GM12878 (cell line): Measurements from ENCODE around the gene PROX2. TPM values are rescaled to one million over a fixed set of nuclear protein-coding genes. Genes with fewer than 3 reads are reported as not detected.

Source experiments
- ATAC-seq: fragments of 200-7000 bp; cut with Tn5 transposase; 3 replicates; pipeline ENCODE4 v1.9.1; 2020; ENCODE audit warnings: mild to moderate bottlenecking, moderate library complexity
- BruUV-seq: library from RNA; stranded (reverse); fragments of 400-500 nt; replicated peaks from 2 replicates; lab custom pipeline; 2021; lab: Mats Ljungman, UMichigan
- CTCF ChIA-PET: fragments of 300-600 bp; sonication (Branson Sonifier 250); formaldehyde crosslinking; extraction: SDS; loops from one replicate; lab custom pipeline; 2021; ENCODE audit warnings: inconsistent platforms; lab: Yijun Ruan, JAX
- POLR2A ChIA-PET: fragments of 350-600 bp; formaldehyde crosslinking; extraction: SDS; loops from one replicate; lab custom pipeline; 2021; ENCODE audit warnings: inconsistent platforms; lab: Charles Lee
- RAD21 ChIA-PET: fragments of 300-600 bp; sonication (Branson Sonifier 250); formaldehyde crosslinking; loops from one replicate; lab custom pipeline; 2023; ENCODE audit warnings: antibody characterized with exemption; ENCODE audit not compliant: unreplicated experiment; lab: Charles Lee
- SMC1A ChIA-PET: fragments of 300-600 bp; sonication (Branson Sonifier 250); formaldehyde crosslinking; loops from one replicate; lab custom pipeline; 2023; ENCODE audit not compliant: unreplicated experiment, uncharacterized antibody; lab: Charles Lee
- DNase-seq: peaks from one replicate; pipeline ENCODE4 v3.0.0-alpha.2; 2011; ENCODE audit warnings: low read depth, low spot score
- FAIRE-seq: peaks from 3 replicates; lab custom pipeline; 2011; peaks lifted over from hg19 to GRCh38; lab: Jason Lieb, UNC
- H2AFZ ChIP-seq: 2 replicates; pipeline ENCODE4 v1.6.0; 2011; ENCODE audit warnings: low read depth, low read length, control low read depth; ENCODE audit not compliant: control insufficient read depth
- H3K27ac ChIP-seq: 2 replicates; pipeline ENCODE4 v1.5.1; 2011; ENCODE audit warnings: control low read depth; ENCODE audit not compliant: control insufficient read depth, insufficient read depth
- H3K27me3 ChIP-seq, 2 experiments: replicated peaks in 1 of 2; 2 replicates each; pipeline versions ENCODE4 v1.6.0 to v1.6.1; 2011; ENCODE audit warnings: low read length in 1 of 2; ENCODE audit not compliant: control insufficient read depth in 2 of 2, insufficient read depth in 2 of 2
- H3K36me3 ChIP-seq, 2 experiments: 2 replicates each; pipeline ENCODE4 v1.5.1; 2011; ENCODE audit warnings: low read length in 1 of 2; ENCODE audit not compliant: control insufficient read depth in 2 of 2, insufficient read depth in 2 of 2
- H3K4me1 ChIP-seq: 2 replicates; pipeline ENCODE4 v1.6.1; 2011; ENCODE audit warnings: mild to moderate bottlenecking, low read length, moderate library complexity, mixed read lengths; ENCODE audit not compliant: control insufficient read depth, insufficient read depth
- H3K4me2 ChIP-seq: 2 replicates; pipeline ENCODE4 v1.6.0; 2011; ENCODE audit warnings: control low read depth; ENCODE audit not compliant: control insufficient read depth, insufficient read depth
- H3K4me3 ChIP-seq: fragments of 200-600 bp; sonication (generic); 2 replicates; pipeline ENCODE4 v1.5.1; 2016
- H3K79me2 ChIP-seq: 2 replicates; pipeline ENCODE4 v1.6.0; 2011; ENCODE audit warnings: low read length; ENCODE audit not compliant: control insufficient read depth, insufficient read depth
- H3K9ac ChIP-seq: 2 replicates; pipeline ENCODE4 v1.8.0; 2011; ENCODE audit warnings: low read length, control low read depth, mixed read lengths; ENCODE audit not compliant: control insufficient read depth, insufficient read depth
- H3K9me3 ChIP-seq: replicated peaks from 3 replicates; pipeline ENCODE4 v1.5.1; 2011; ENCODE audit warnings: mild to moderate bottlenecking, low read length; ENCODE audit not compliant: control insufficient read depth, insufficient read depth
- H4K20me1 ChIP-seq: 2 replicates; pipeline ENCODE4 v1.6.0; 2011; ENCODE audit not compliant: control insufficient read depth, insufficient read depth
- EGR1 ChIP-seq, 2 experiments: IDR thresholded peaks; 1 replicate in 1 of 2; 2 replicates in 1 of 2; pipeline ENCODE4 v1.6.1; 2011 to 2012; ENCODE audit warnings: low read depth in 2 of 2, low read length in 2 of 2, borderline replicate concordance in 1 of 2, mild to moderate bottlenecking in 1 of 2, moderate library complexity in 1 of 2
- GATAD2B ChIP-seq: fragments of 450-650 bp; conservative IDR thresholded peaks from 2 replicates; pipeline ENCODE4 v1.6.1; 2017; ENCODE audit warnings: low read depth, mild to moderate bottlenecking, moderate library complexity
- MEF2A ChIP-seq: IDR thresholded peaks from 2 replicates; pipeline ENCODE4 v1.6.1; 2011; ENCODE audit warnings: low read depth, mild to moderate bottlenecking, low read length, moderate library complexity; ENCODE audit not compliant: insufficient read depth
- NFYB ChIP-seq: IDR thresholded peaks from 2 replicates; pipeline ENCODE4 v1.6.1; 2011; ENCODE audit warnings: low read depth, mild to moderate bottlenecking, low read length, improper control_type of control experiment, moderate library complexity; ENCODE audit not compliant: insufficient read depth
- POLR2AphosphoS5 ChIP-seq: IDR thresholded peaks from 2 replicates; pipeline ENCODE4 v1.6.1; 2011; ENCODE audit warnings: mild to moderate bottlenecking, low read length, inconsistent platforms
- RAD51 ChIP-seq: fragments of 450-650 bp; IDR thresholded peaks from 2 replicates; pipeline ENCODE4 v1.6.1; 2016; ENCODE audit warnings: moderate library complexity, mild to moderate bottlenecking, inconsistent platforms
- SMAD5 ChIP-seq: IDR thresholded peaks from 2 replicates; pipeline ENCODE4 v1.6.1; 2016; ENCODE audit warnings: antibody characterized with exemption, low read depth
- SMARCA5 ChIP-seq: fragments of 450-650 bp; IDR thresholded peaks from 2 replicates; pipeline ENCODE4 v1.6.1; 2017; ENCODE audit warnings: mild to moderate bottlenecking
- ZNF384 ChIP-seq: IDR thresholded peaks from 2 replicates; pipeline ENCODE4 v1.6.1; 2012; ENCODE audit warnings: low read depth, mild to moderate bottlenecking, low read length, improper control_type of control experiment, borderline replicate concordance
- ZSCAN29 ChIP-seq: fragments of 450-650 bp; IDR thresholded peaks from 2 replicates; pipeline ENCODE4 v1.6.1; 2017; ENCODE audit warnings: mild to moderate bottlenecking, moderate library complexity
- WGBS: methylation state at CpG from one replicate; pipeline ENCODE4 v1.1.6; 2016; ENCODE audit warnings: low lambda C conversion rate; ENCODE audit not compliant: insufficient replicate concordance, insufficient coverage; ENCODE audit errors: missing lambda C conversion rate; 5-methylcytosine and 5-hydroxymethylcytosine counted together
- in situ Hi-C: fragments of 300-500 bp; cut with MboI; formaldehyde crosslinking; loops from 9 replicates; pipeline ENCODE4 v1.14.3; 2018; ENCODE audit warnings: mixed read lengths
- intact Hi-C: fragments of 100-400 bp; cut with micrococcal nuclease; formaldehyde crosslinking; loops from one replicate; pipeline ENCODE4 v1.14.2; 2022; ENCODE audit not compliant: unreplicated experiment
- polyA plus RNA-seq, 11 experiments: library from polyadenylated mRNA; depleted of rRNA in 4 of 11; unstranded in 6 of 11; stranded (reverse) in 5 of 11; fragments of >200 nt; fragmentation: Nextera tagmentation in 4 of 11; fragmentation: Illumina TruSeq in 1 of 11; extraction: Ambion mirVana in 4 of 11; extraction: Trizol in 1 of 11; gene quantifications; 1 replicate in 1 of 11; 2 replicates in 10 of 11; pipeline versions ENCODE4 v1.2.1 to v1.2.3, GENCODE V29; 2011 to 2016; ENCODE audit warnings: inconsistent platforms in 2 of 11, missing spikeins in 2 of 11, low read depth in 1 of 11
- total RNA-seq, 4 experiments: library from RNA; depleted of rRNA in 3 of 4; stranded (reverse); fragments of >200 nt in 3 of 4; fragmentation: Illumina TruSeq in 1 of 4; extraction: Trizol in 1 of 4; gene quantifications; 2 replicates each; pipeline versions ENCODE4 v1.2.1 to v1.2.3, GENCODE V29; 2013 to 2021
- TF ChIP-seq, protein P1 (sequence below): fragments of 150-350 bp; IDR thresholded peaks from 2 replicates; pipeline ENCODE4 v1.6.1; 2016; ENCODE audit warnings: low read depth, low read length
- TF ChIP-seq, protein P2 (sequence below): IDR thresholded peaks from 2 replicates; pipeline ENCODE4 v1.6.1; 2011; ENCODE audit warnings: borderline replicate concordance, low read depth, mild to moderate bottlenecking, moderate library complexity, low read length; ENCODE audit not compliant: insufficient read depth, poor library complexity, severe bottlenecking

The PROX2 gene
- total and polyA plus RNA-seq, 10 of the 15 experiments (the other 5 are each of a cell fraction or from before 2014, with no cell fraction given): 0.04 to 0.42 (median 0.19) TPM

GRCh38 chr14:74909501-74909900, 33.6 kb upstream of the PROX2 start (continued):
- TF ChIP-seq ZNF384: no peak
- TF ChIP-seq, all 136 proteins: peak for 0

DNA sequence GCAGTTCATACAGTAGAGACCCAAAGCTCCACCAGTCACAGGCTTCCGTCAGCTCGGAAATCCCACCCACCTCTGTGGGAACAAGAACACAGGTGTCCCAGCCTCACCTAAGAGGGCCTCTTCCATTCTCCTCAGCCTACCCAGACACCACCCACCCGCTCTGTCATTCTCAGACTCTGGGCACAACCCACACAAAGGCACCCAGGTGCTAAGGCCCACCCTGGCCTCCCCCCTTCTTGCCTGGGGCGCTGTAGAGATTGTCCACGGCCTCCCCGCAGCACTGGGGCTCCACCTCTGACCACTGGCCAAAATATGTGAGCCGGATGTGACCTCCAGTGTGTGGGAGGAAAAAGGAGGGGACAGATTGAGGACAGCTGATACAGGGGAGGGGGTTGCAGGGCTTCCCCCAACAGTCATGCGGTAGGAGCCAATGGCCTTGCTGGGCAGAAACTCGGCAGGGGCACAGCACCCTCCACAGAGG, 33.0 kb upstream of the PROX2 start:
- FAIRE-seq (no peak), ATAC-seq (no peak), DNase-seq (no peak)
- H3K4me3 ChIP-seq: no peak overlapping the region
- H3K4me2 ChIP-seq: no peak overlapping the region
- SMC1A ChIA-PET: interaction anchor here (0.8 to 10.3 kb wide), 3 partner anchors 31 to 49 kb away, joined by 3 to 165 read pairs (median 3); no protein-coding TSS in a partner anchor
- no peaks in the 10 kb centered on the region for H4K20me1 ChIP-seq
- no peaks in the 10 kb centered on the region for H3K79me2 ChIP-seq
- no peaks in the 10 kb centered on the region for H3K9me3 ChIP-seq
- no peaks in the 10 kb centered on the region for H3K27me3 ChIP-seq
- no peak overlapping the region for H3K27ac ChIP-seq
- POLR2A ChIA-PET: interaction anchor here (0.8 kb wide), 1 partner anchor 17 kb away, joined by 3 read pairs; no protein-coding TSS in a partner anchor
- no peaks in the 10 kb centered on the region for H3K4me1 ChIP-seq
- no TSS peak for BruUV-seq
- H3K36me3 ChIP-seq: peaks cover 4 to 8% of the 10 kb centered on the region in 2 experiments; a peak in 3 of 4 replicates
- H3K9ac ChIP-seq: no peak overlapping the region
- TF ChIP-seq, protein P1, sequence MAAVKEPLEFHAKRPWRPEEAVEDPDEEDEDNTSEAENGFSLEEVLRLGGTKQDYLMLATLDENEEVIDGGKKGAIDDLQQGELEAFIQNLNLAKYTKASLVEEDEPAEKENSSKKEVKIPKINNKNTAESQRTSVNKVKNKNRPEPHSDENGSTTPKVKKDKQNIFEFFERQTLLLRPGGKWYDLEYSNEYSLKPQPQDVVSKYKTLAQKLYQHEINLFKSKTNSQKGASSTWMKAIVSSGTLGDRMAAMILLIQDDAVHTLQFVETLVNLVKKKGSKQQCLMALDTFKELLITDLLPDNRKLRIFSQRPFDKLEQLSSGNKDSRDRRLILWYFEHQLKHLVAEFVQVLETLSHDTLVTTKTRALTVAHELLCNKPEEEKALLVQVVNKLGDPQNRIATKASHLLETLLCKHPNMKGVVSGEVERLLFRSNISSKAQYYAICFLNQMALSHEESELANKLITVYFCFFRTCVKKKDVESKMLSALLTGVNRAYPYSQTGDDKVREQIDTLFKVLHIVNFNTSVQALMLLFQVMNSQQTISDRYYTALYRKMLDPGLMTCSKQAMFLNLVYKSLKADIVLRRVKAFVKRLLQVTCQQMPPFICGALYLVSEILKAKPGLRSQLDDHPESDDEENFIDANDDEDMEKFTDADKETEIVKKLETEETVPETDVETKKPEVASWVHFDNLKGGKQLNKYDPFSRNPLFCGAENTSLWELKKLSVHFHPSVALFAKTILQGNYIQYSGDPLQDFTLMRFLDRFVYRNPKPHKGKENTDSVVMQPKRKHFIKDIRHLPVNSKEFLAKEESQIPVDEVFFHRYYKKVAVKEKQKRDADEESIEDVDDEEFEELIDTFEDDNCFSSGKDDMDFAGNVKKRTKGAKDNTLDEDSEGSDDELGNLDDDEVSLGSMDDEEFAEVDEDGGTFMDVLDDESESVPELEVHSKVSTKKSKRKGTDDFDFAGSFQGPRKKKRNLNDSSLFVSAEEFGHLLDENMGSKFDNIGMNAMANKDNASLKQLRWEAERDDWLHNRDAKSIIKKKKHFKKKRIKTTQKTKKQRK: no peak
- TF ChIP-seq ZSCAN29: no peak
- TF ChIP-seq RAD51: no peak
- TF ChIP-seq SMAD5: no peak
- TF ChIP-seq, protein P2, sequence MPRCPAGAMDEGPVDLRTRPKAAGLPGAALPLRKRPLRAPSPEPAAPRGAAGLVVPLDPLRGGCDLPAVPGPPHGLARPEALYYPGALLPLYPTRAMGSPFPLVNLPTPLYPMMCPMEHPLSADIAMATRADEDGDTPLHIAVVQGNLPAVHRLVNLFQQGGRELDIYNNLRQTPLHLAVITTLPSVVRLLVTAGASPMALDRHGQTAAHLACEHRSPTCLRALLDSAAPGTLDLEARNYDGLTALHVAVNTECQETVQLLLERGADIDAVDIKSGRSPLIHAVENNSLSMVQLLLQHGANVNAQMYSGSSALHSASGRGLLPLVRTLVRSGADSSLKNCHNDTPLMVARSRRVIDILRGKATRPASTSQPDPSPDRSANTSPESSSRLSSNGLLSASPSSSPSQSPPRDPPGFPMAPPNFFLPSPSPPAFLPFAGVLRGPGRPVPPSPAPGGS: no peak
- TF ChIP-seq NFYB: no peak
- TF ChIP-seq GATAD2B: no peak
- TF ChIP-seq POLR2AphosphoS5: no peak
- no peak for TF ChIP-seq MEF2A
- TF ChIP-seq EGR1 (IDR thresholded peaks at IDR 0.05; ENCODE audit: borderline replicate concordance in 1 of 2, low read depth in 2 of 2, low read length in 2 of 2): no peak
- TF ChIP-seq SMARCA5: no peak
- intact Hi-C loops (no loop called here), in situ Hi-C loops (no loop called here)
- RAD21 ChIA-PET: interaction anchor here (1.2 to 1.4 kb wide), 2 partner anchors 11 to 22 kb away, joined by 3 read pairs; no protein-coding TSS in a partner anchor
- H2AFZ ChIP-seq: no peak overlapping the region
- CTCF ChIA-PET: interaction anchor here (0.7 to 26.0 kb wide), 4 partner anchors 11 to 223 kb away, joined by 3 to 552 read pairs (median 38); partner anchors contain the start of gene PROX2
- WGBS: 56% methylated on average over 9 of the region's 9 CpGs
